M059J (cell line): ENCODE results near the gene CACNA1F. TPM values are rescaled to one million over a fixed set of nuclear protein-coding genes. Genes with fewer than 3 reads are reported as not detected.

Source experiments
- DNase-seq: peaks from one replicate; pipeline ENCODE4 v3.0.0-alpha.2; 2012; ENCODE audit warnings: low read depth
- total RNA-seq: library from RNA; depleted of rRNA; stranded (reverse); fragments of >200 nt; shearing (Covaris generic); gene quantifications from 2 replicates; pipeline ENCODE4 v1.2.3, GENCODE V29; 2014

CACNA1F gene
- total RNA-seq, 1 experiment from 2014 or later: not detected

DNA sequence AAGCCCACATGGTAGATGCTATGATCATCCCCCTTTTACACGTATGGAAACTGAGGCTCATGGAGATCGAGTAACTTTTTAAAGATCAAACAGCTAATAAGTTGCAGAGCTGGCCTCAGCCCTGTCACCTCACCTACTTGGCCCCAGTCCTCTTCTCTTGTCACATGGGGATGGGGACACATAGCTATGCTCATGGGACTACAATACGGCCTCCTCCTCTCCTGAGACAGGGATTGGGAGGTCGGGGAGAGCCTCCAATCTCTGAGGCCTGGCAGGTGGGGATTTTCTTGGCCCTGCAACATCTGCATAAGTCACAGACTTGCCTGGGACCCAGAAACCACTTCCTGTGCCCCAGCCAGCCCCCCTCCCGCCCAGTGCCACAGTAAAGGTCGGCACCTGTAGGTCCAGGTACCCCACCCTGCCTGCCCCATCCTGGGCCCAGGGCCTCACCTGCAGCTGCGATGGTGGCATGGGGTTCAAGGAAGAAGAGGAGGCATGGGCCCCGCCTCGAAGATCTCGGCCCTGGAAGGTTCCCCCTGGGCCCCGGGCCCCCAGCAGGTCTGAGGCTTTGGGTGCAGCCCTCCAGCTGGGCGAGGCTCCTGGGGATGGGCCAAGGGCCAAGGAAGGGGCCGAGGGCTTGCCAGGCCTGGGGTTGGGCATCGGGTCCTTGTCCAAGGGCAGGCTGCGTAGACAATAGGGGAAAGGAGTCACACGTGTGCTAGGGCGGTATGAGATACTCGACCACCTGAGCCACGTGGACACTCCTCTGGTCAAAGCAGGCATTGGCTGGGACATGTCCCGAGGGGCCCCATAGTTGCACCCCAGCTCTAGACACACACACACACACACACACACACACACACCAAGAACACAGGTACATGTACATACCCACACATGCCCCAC lies 25.0 kb upstream of the CACNA1F start:
- no peak for DNase-seq

DNA sequence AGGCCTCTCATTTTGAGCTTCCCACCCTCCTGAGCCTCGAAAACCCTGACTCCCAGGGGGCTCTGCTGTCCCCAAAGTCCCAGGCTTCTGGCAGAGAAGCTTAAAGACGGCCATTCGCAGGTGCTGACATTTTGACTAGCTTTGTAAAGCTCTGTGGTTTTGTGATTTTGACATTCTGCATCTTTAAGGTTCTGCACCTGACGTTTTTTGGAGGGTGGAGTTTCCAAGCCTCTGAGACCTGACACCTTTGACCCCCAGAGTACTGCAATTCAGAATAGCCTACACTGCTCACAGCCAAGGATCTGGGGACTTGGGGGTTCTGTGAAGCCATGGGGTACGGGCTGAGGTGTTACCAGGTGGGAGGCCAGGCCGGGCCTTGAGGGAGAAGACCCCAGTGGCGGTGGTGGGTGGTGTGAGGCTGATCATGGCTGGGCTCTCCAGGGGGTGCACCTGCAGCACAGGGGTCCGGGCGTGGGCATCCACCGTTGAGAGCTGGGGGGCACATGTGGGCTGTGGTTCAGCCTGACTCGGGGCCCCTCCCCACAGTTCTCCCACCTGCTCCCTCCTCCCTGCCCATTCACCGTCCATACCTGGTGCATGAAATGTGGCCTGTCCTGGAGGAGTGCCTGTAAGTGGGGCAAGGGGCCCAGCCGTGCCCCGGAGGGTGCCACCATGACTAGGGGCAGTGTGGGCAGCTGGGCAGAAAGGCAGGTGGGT lies 24.1 kb upstream of the CACNA1F start:
- DNase-seq: no peak

DNA sequence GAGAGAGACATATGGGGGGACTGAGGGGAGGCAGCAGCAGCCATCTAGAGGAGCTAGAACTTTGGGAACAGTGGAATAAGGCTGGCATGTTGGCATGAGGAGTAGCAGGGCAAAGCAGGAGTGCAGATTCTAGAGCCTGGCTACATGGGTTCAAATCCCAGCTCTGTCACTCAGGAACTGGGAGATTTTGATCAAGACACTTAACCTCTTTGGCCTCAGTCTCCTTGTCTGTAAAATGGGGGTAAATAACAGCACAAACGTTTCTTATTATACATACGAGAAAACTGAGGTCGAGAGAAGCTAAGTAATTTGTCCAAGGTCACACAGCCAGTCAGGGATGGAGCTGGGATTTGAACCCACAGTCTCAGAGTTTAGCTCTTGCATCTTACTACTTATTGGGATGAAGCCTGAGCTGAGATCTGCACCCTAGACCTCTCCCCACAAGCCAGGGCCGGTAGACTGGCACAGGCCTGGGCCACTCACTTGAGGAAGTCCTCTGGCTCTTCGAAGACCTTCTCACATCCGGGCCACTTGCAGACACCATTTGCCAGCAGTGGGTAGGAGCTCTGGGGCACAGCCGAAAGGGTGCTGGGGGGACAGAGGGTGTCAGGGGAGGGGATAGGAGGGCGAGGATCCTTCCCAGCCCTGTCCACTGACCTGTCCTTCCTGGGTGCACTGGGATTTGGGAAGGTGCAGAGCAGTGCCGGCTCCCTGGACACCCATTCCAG lies 23.3 kb upstream of the CACNA1F start:
- no peak for DNase-seq

DNA sequence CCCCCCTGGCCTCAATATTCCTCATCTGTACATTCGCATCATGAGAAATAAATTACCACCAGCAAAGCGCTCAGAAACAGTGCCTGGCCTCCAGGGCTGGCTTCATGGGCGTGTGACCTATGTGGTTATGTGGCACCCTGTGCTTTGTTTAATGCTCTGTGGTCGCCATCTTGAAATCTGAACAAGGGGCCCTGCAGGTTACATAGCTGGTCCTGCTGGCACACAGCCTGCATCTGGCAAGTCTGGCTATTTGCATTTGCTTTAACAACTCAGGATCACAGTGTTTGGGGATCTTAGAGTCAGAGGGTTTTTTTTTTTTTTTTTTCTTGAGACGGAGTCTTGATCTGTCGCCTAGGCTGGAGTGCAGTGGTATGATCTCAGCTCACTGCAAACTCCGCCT lies 21.5 kb upstream of the CACNA1F start:
- DNase-seq: no peak

DNA sequence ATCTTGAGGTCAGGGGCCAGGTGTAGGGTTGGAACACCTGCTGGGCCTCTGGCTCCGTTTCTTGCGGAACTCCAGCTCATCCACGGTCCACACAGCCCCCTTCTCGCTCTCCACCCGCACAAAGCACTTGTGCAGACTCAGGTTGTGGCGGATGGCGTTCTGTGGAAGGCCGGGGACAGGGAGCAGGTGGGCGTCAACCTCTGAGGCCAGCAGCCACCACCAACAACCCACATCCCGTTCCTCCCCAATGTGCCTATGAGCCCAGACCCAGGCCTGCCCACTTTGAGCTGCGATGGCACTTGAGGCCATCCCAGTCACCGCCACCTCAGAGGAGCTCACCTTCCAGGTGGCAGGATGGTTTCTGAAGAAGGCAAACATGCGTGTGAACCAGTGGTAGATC lies 18.2 kb upstream of the CACNA1F start:
- no peak for DNase-seq

DNA sequence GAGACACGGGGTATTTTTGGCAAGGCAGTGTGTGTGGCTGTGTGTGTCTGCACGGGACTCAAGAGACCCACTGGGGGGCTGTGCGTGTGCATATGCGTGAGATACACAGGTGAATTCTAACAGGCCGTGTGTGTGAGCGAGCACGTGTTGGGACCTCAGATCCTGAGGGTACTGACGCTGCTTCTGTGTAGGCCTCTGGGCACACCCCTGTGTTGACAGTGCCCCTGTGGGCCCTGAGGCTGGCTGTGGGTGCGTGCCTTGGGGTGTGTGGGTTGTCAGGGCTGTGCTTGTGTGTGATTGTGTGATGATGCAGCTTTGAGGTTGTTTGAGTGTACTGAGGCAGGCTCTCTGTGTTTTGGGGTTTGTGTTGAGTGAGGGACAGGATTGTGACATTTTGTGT lies 17.4 kb upstream of the CACNA1F start:
- no peak for DNase-seq

DNA sequence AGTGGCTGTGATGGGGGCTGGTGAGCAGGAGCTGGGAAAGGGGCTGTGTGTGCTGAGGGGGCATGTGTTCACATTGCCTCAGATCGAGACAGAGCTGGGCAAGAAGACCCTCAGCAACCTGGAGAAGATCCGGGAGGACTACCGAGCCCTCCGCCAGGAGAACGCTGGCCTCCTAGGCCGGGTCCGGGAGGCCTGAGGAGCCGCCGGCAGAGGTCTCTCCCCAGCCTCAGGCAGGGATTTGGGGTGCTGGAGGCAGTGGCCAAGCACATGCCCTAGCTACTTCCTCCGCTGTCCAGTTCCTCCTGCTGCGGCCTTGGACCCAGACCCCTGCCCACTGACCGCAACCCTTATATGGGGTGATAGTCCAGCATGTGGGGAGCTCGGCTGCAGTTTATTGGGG lies 16.9 kb upstream of the CACNA1F start:
- no peak for DNase-seq

DNA sequence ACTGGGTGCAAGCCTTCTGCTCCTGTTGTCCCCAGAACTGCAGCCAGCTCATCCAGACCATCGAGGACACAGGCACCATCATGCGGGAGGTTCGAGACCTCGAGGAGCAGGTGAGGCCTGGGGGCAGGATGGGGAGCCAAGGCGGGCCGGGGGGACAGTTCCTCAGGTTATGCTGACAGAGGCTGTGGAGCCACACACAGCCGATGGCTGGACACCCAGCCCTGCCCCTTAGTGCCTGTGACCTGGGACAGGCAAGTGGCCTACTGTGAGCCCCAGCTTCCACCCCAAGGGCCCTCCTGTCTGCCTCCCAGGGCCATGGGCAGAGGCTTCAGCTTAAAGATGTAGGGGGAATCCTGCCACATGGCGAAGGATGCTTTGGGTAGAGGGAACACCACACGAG lies 16.5 kb upstream of the CACNA1F start:
- DNase-seq: no peak

DNA sequence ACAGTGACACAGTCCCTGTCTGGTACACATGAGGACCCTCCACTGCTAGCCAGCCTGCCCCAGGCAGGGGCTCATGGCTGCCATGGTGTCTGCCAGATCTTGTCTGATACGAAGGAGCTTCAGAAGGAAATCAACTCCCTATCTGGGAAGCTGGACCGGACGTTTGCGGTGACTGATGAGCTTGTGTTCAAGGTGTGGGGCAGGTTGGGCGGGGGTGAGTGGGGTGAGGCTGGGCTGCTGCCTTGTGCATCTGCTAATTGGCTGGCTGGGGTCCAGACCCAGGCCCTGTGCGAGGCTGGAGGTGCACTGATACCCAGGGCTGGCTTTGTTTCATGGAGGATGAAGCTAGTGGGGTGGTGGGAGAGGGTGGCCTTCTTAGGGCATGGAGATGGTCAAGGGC lies 15.9 kb upstream of the CACNA1F start:
- DNase-seq: no peak

DNA sequence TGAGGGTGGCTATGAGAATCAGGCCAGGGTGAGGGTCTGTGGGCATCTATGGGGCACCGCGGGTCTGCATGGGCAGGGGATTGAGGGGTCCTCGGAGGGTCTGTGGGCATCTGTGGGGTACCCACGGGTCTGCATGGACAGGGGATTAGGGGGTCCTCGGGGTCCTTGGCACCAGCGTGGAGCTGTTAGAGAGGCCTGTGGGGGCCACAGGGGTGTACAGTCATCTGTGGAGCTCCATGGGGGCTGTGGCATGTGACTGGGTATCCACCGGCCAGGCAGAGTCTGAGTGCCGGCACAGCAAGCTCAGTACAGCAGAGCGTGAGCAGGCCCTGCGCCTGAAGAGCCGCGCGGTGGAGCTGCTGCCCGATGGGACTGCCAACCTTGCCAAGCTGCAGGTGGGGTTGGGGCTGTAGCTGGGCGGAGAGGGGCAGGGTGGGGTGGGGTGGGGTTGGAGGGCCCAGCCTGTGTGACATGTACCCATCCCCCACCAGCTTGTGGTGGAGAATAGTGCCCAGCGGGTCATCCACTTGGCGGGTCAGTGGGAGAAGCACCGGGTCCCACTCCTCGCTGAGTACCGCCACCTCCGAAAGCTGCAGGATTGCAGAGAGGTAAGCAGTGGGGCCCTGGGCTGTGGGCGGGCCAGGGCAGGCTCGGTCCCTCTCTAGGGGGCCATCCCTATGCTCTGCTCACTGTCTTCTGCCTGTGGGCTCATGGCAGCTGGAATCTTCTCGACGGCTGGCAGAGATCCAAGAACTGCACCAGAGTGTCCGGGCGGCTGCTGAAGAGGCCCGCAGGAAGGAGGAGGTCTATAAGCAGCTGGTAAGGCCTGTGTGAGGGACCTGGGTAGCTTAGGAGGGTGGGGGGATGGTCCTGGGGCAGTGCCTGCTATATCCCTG lies 15.0 kb upstream of the CACNA1F start:
- no peak for DNase-seq

DNA sequence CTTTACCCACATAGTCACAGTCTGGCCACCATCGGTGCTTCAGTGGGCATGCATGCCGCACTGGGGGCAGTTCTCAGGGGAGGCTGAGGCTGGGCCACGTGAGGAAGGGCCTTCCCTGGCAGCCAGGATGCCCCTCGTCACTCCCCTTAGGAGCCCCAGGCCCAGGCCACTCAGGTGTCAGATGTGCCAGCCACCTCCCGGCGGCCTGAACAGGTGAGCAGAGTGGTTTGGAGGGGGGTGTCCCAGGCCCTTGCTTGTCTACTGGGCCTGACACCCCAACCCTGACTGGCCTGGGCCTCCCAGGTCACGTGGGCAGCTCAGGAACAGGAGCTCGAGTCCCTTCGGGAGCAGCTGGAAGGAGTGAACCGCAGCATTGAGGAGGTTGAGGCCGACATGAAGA lies 14.2 kb upstream of the CACNA1F start:
- no peak for DNase-seq

DNA sequence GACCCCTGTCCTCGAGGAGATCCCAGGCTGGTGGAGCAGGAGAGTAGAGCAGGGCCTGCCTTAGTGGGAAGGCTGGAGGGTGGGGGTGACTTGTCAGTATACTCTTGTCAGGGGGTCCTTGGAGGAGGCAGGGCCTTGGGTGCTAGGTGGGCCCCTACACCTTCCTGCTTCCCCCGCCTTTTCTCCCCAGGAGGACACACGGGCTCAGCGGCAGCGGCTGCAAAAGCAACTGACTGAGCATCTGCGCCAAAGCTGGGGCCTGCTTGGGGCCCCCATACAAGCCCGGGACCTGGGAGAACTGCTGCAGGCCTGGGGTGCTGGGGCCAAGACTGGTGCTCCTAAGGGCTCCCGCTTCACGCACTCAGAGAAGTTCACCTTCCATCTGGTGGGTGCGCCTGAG lies 13.4 kb upstream of the CACNA1F start:
- no peak for DNase-seq

DNA sequence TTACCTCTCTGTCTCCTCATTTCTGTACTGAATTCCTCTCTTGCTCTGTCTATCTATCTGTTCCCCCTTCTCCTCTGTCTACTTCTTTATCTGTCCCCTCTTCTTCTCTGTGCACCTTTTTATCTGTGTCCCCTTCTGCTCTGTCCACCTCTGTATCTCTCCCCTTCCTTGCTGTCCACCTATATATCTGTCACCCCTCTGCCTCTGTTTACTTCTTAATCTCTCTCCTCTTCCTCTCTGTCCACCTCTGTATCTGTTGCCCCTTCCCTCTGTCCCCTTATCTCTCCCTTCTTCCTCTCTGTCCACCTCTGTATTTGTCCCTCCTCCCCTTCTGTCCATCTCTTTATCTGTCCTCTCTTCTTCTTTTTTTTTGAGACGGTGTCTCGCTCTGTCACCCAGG lies 11.1 kb upstream of the CACNA1F start:
- no peak for DNase-seq

DNA sequence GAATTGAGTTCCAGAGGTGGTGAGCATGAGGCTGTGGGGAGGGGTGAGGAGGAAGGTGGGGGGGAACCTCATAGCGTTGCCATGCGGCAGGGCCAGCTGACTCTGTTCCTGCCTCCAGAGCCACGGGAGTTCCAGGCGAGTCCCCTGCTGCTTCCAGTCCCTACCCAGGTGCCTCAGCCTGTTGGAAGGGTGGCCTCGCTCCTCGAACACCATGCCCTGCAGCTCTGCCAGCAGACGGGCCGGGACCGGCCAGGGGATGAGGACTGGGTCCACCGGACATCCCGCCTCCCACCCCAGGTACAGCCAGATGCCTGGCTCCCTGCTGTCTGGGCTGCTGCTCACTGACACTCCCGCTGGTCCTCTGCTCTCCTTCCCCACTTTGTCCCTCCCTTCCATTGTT lies 10.0 kb upstream of the CACNA1F start:
- no peak for DNase-seq

DNA sequence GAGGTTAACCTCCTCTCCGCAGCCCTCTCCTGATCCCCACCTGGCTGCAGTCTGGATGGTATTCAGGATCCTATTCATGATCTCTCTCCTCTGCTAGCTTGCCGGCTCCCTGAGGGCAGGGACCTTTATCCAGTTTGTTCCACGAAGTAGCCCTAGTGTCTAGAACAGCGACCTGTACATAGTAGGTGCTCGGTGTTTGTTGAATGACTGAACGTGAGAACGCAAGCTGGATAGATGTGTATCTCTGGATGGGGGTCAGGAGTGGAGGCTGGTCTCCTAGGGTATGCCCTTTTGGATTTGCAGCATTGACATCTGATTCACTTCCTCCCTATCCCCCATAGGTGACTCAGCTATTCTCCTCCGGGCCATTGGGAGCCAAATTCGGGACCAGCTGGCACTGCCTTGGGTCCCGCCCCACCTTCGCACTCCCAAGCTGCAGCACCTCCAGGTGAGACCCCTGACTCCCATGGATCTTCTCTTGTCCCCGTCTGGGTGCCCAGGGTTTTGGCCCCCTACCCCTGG lies 9.5 kb upstream of the CACNA1F start:
- peak; percentile 25 for DNase-seq

DNA sequence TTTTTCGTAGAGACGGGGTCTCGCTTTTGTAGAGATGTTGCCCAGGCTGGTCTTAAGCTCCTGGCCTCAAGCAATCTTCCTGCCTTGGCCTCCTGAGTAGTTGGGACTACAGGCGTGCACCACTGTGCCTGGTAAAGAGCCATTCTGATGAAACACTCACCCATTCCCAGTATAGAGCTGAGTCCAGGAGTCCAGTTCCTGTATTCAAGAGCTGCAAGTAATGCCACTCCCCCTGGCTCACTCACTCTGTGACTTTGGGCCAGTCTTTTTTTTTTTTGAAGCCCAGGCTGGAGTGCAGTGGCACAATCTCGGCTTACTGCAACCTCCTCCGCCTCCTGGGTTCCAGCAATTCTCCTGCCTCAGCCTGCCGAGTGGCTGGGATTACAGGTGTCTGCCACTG lies 5.6 kb upstream of the CACNA1F start:
- no peak for DNase-seq

DNA sequence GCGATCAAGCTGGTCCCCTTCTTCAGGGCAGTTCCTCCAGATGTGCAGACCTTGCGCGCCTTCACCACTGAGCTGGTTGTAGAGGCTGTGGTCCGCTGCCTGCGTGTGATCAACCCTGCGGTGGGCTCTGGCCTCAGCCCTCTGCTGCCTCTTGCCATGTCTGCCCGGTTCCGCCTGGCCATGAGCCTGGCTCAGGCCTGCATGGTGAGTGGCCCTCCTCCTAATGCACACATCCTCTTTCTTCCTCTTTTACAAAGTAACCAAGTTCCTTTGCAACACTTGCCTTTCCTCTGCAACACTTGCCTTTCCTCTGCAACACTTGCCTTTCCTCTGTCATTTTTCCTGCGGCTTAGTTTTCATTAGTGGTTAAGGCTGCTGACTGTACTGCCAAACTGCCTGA lies 3.9 kb upstream of the CACNA1F start:
- DNase-seq: no peak

DNA sequence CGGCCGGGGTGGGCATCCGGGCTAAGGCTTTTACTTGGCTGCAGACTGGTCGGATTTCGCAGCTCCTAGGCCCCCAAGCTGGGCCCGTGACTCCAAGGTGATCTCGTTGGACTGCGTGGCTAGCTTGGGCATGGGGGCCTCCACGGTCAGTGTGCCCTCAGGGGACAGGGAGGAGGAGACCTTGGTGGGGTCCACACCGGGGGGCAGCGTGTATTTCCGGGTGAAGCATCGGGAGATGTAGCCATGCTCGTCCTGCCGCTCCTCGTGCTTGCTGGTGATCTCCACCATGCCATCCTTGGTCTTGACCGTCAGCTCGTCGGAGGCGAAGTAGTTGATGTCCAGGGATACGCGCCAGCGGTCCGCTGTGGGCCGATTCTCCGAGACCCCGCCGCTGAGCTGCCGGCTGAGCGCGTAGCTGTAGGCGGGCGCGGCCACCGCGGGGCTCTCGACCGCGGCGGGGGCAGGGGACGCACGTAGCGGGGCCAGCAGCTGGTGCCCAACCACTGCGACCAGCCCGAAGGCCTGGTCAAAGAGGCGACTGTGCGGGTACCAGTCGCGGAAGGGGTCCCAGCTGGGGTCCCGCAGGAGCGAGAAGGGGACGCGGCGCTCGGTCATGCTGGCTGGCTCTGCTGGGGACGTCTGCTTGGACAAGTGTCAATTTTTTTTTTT lies 881 bp upstream of the CACNA1F start:
- DNase-seq: no peak

DNA sequence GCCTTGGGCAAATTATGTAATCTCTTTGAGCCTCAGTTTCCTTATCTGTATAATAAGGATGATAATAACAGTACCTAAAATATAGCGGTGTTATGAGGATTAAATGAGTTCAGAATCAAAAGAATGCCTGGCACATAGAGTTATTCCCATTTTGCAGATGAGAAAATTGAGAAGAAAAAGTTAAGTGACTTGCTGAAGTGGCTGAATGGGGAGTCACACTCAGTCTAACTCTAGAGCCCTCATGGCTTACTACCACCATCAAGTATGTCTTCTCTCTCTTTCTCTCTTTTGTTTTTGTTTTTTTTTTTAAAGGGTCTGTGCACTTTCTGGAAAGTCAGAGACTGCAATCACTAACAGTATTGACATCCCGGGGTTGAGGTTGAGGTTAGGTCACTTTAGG lies 615 bp downstream of the CACNA1F start:
- no peak for DNase-seq

DNA sequence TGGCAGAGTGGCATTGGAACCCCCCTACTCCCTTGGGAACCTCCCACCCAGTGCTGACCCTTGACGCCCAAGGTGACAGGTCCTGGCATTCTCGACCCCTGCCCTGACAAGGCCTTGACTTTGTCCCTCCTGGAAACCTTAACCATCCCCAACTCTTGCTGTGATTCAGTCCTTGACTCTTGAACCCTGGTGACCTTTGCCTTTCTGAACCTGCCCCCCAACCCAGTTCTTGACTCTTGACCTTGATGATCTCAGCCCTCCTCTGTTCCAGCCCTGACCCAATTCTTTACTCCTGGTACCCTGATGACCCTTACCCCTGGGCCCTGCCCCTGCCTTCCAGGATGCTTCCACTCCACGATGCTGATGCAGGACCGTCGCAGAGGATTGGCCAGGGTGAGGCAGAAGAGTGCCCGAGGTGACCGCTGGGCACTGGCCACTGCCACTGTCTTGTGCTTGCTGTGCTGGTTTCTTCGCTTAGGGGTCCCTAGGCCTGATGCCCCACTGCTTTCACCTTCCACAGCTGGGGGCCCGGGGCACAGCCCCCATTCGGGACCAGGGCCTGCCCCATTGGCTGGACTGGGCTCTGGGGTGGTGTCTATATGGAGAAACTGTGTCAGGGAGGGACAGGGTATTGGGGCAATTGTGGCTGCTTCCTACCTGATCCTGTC lies 1.7 kb downstream of the CACNA1F start:
- no peak for DNase-seq
